Measurements from ENCODE around the gene SLC25A30.

The SLC25A30 gene

DNA sequence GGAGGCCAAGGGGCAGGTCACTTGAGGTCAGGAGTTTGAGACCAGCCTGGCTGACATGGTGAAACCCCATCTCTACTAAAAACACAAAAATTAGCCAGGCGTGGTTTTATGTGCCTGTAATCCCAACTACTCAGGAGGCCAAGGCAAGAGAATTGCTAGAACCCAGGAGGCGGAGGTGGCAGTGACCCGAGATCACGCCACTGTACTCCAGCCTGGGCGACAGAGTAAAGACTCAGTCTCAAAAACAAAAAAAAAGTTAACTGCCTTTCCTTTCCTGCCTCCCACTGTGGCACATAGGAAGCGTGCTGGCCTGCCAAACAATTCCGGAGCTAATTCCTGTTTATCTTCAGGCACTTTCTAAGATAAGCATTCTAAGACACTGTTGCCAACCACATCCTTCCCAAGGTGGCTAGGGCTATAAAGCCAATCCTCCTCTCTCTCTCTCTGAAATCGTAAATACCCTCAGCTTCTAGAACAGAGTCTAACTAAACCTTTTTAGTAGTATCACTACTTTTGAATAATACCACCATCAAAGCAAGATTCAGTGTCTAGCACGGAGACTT is 21.6 kb downstream of the SLC25A30 start:
- H4K20me1 ChIP-seq (ENCODE audit: insufficient read depth, low read length): no peaks in the 10 kb centered on the region
- H3K4me3 ChIP-seq (ENCODE audit: low read depth, low read length, poor library complexity, severe bottlenecking): no peak overlapping the region
- H3K79me2 ChIP-seq (ENCODE audit: insufficient read depth, low read length): no peaks in the 10 kb centered on the region
- H3K9me2 ChIP-seq (ENCODE audit: low read depth, low read length): no peaks in the 10 kb centered on the region
- TF ChIP-seq, protein P1, sequence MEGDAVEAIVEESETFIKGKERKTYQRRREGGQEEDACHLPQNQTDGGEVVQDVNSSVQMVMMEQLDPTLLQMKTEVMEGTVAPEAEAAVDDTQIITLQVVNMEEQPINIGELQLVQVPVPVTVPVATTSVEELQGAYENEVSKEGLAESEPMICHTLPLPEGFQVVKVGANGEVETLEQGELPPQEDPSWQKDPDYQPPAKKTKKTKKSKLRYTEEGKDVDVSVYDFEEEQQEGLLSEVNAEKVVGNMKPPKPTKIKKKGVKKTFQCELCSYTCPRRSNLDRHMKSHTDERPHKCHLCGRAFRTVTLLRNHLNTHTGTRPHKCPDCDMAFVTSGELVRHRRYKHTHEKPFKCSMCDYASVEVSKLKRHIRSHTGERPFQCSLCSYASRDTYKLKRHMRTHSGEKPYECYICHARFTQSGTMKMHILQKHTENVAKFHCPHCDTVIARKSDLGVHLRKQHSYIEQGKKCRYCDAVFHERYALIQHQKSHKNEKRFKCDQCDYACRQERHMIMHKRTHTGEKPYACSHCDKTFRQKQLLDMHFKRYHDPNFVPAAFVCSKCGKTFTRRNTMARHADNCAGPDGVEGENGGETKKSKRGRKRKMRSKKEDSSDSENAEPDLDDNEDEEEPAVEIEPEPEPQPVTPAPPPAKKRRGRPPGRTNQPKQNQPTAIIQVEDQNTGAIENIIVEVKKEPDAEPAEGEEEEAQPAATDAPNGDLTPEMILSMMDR (IDR thresholded peaks at IDR 0.05; ENCODE audit: low read length): no peak
- peaks cover 5% of the 10 kb centered on the region; the same call in 1 of the 2 replicates for H3K9me3 ChIP-seq (ENCODE audit: low read length)
- no peak overlapping the region for H3K4me2 ChIP-seq (ENCODE audit: low read length)
- H3K36me3 ChIP-seq (ENCODE audit: insufficient read depth, low read length): no peaks in the 10 kb centered on the region; the same call in 1 of the 2 replicates
- no peak overlapping the region for H3K9ac ChIP-seq (ENCODE audit: low read length)
- H2AFZ ChIP-seq (ENCODE audit: low read length): no peak overlapping the region
- H3K27ac ChIP-seq (ENCODE audit: low read depth, low read length, poor library complexity, severe bottlenecking): no peak overlapping the region
- no peaks in the 10 kb centered on the region for H3K4me1 ChIP-seq (ENCODE audit: insufficient read depth, low read length, severe bottlenecking)
- H3F3A ChIP-seq (ENCODE audit: insufficient read depth, low read length): no peaks in the 10 kb centered on the region
- no peaks in the 10 kb centered on the region for H3K27me3 ChIP-seq (ENCODE audit: insufficient read depth, low read length)

DNA sequence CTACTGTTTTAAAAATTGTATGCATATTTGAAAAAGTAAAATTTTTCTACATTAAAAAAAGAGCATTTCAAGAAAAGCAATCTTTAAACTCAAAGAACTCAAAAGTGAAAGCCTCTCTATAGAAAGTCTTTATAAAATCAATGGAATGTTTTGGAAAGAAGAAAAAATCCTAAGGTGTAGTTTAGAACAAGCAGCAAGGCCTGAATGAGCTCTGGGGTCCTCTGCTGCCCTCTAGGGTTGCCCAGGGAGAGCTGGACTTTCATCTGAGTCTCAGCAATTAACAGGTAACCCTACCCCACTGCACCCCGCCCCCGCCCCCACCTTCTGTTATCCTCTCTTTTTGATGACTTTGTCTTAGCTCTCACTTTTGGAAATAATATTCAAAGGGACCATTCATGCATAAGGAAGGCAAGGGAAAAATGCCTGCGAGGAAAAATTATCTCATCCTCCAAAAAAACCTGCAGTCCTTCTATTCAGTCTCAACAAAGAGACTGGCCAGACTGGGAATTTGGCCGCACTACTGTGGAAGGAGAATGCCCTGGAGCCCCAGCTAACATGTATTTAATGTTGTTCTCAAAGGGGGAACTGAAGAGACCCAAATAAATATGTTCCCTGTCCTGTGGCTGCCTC is 24.1 kb downstream of the SLC25A30 start:
- Histone ChIP-seq H3K4me2 (ENCODE audit: low read length) (no peak overlapping the region), H3F3A (ENCODE audit: insufficient read depth, low read length) (no peaks in the 10 kb centered on the region), H3K36me3 (ENCODE audit: insufficient read depth, low read length) (no peaks in the 10 kb centered on the region; the same call in 1 of the 2 replicates), H3K9ac (ENCODE audit: low read length) (no peak overlapping the region), H2AFZ (ENCODE audit: low read length) (no peak overlapping the region), H3K9me3 (ENCODE audit: low read length) (peaks cover 5% of the 10 kb centered on the region; the same call in 1 of the 2 replicates), H3K4me3 (ENCODE audit: low read depth, low read length, poor library complexity, severe bottlenecking) (no peak overlapping the region), H3K27ac (ENCODE audit: low read depth, low read length, poor library complexity, severe bottlenecking) (no peak overlapping the region), H3K9me2 (ENCODE audit: low read depth, low read length) (no peaks in the 10 kb centered on the region), H3K4me1 (ENCODE audit: insufficient read depth, low read length, severe bottlenecking) (no peaks in the 10 kb centered on the region), H3K27me3 (ENCODE audit: insufficient read depth, low read length) (no peaks in the 10 kb centered on the region), H3K79me2 (ENCODE audit: insufficient read depth, low read length) (no peaks in the 10 kb centered on the region), H4K20me1 (ENCODE audit: insufficient read depth, low read length) (no peaks in the 10 kb centered on the region)
- TF ChIP-seq, protein P1 (IDR thresholded peaks at IDR 0.05; ENCODE audit: low read length): peak; percentile 53
- TF ChIP-seq EZH2 (IDR thresholded peaks at IDR 0.05; ENCODE audit: borderline replicate concordance, low read length): no peak

DNA sequence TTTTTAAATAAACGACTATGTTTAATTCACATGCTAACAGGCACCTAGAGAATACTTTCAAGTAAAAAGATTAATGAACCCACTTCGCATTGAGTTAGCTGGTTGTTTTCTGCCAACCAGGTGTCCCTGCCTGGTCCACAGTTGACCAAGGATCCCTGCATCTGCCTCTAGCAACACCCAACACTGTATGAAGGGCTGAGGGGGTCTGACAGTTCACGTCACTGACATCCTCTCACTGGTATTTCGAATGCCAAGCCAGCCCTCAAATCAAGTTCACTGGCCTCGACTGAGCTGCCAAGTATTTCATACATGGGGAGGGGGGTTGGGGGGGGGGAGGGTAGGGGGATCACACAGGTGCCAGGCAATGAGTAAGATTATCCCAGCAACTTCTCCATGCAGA is 25.4 kb downstream of the SLC25A30 start:
- H3K4me3 ChIP-seq (ENCODE audit: low read depth, low read length, poor library complexity, severe bottlenecking): no peak overlapping the region
- no peak overlapping the region for H2AFZ ChIP-seq (ENCODE audit: low read length)
- no peak for TF ChIP-seq EZH2 (IDR thresholded peaks at IDR 0.05; ENCODE audit: borderline replicate concordance, low read length)
- TF ChIP-seq, protein P1 (IDR thresholded peaks at IDR 0.05; ENCODE audit: low read length): no peak
- no peaks in the 10 kb centered on the region for H3K9me2 ChIP-seq (ENCODE audit: low read depth, low read length)
- H3K4me2 ChIP-seq (ENCODE audit: low read length): no peak overlapping the region
- H3K9me3 ChIP-seq (ENCODE audit: low read length): peaks cover 2% of the 10 kb centered on the region; the same call in 1 of the 2 replicates
- H3K4me1 ChIP-seq (ENCODE audit: insufficient read depth, low read length, severe bottlenecking): no peaks in the 10 kb centered on the region
- no peaks in the 10 kb centered on the region for H3F3A ChIP-seq (ENCODE audit: insufficient read depth, low read length)
- H3K9ac ChIP-seq (ENCODE audit: low read length): no peak overlapping the region
- no peak overlapping the region for H3K27ac ChIP-seq (ENCODE audit: low read depth, low read length, poor library complexity, severe bottlenecking)
- H3K27me3 ChIP-seq (ENCODE audit: insufficient read depth, low read length): no peaks in the 10 kb centered on the region
- H4K20me1 ChIP-seq (ENCODE audit: insufficient read depth, low read length): no peaks in the 10 kb centered on the region
- H3K79me2 ChIP-seq (ENCODE audit: insufficient read depth, low read length): no peaks in the 10 kb centered on the region
- no peaks in the 10 kb centered on the region; the same call in 1 of the 2 replicates for H3K36me3 ChIP-seq (ENCODE audit: insufficient read depth, low read length)

Measured in OCI-LY1 (cell line).